HG02623 (cell line): ENCODE measurements around the gene LRIF1.
"Not testable (repeated sequence)": the region's sequence is repeated elsewhere in the genome, so short reads cannot be mapped to it uniquely, and the experiment has no call there.

Source experiments
- ATAC-seq: cut with Tn5 transposase; IDR thresholded peaks from one replicate; pipeline ENCODE4 v1.9.1; 2021; ENCODE audit warnings: moderate library complexity; ENCODE audit not compliant: unreplicated experiment

Gene LRIF1

DNA sequence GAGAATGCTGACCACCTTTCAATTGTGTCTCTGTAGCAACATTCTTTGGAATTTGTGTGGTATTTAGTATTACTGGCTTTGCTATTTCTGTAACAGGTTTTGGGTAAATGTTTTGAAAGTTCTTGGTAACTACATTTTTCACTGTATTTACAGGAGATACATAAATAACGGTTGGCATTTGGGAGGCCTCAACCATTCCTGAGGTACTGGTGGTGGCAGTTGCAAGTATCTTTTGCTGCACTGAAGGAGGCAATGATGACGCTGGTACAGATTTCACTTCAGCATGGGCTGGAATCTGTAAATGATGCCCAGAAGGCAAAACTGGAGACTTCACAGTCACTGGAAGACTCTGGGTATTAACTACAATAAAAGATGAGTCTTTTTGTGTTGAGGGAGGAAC is 11.7 kb downstream of the LRIF1 start:
- ATAC-seq, result no peak

DNA sequence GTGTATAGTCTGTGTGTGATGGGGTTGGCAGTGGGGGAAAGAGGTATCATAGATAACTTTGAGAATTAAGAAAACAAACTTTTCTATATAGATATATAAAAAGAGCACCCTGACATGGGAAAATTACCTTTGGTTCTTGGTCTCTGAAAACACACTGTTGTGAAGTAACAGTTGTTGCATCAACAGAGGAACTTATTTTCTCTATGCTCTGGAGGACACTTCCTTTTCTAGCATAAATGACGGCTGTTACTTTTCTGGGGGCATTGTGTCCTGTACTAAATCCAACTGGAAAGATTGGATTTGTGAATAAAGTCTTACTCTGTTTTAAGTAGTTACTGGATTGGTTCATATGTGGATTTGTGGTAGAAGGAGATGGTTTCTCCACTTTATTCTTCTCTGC is 12.6 kb downstream of the LRIF1 start:
- no peak for ATAC-seq

DNA sequence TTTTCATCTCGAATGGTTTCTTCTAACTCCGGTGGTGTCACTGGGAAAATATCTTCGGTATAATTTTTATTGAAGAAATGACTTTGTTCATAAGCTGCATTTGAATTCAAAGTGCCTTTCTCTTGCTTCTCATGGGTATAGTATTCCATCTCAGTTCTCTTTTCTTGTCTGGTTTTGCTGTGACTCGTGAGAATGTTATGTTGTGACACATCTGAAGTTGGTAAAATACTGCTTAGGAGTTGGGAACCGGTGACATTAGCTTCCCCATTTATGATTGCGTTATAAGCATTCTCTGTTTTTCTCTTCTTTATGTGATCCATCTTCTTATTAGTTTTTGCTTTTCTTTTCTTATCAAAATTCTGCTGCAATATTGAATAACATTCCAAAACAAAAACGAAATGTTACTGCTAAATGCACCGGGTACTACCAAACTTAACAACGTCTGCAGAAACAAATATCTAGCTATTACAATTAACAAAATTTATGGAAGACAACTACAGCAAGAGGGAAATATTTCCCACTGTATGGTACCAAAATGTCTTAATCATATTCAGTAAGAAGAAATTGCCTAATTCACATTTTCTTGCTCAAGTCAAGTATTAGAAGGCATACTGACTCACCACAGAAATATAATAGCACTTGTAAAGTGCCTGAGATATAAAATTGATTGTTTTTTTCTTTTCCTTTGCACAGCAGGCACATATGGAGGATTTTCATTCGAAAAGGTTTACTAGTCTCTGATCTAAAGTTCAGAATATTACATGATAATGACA is 15.5 kb downstream of the LRIF1 start:
- ATAC-seq, result no peak

- no peak for ATAC-seq
Measured at GRCh38 chr1:110945626-110946025, 18.1 kb downstream of the LRIF1 start.

DNA sequence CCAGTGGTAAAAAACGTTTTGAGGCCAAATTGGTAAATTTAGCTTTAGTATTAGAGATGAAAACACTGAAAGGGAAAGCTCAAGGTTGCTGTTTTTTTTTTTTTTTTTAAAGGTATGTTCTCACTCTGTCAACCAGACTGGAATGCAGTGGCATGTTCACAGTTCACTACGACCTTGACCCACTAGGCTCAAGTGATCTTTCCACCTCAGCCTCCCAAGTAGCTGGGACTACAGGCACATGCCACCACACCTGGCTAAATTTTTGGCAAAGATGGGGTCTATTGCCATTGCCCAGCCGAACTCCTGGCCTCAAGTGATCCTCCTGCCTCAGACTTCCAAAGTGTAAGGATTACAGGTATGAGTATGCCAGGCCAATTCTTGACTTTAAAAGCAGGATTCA is 18.9 kb downstream of the LRIF1 start:
- no peak for ATAC-seq

- ATAC-seq, result no peak
Measured at GRCh38 chr1:110936567-110936966, 27.2 kb downstream of the LRIF1 start.

DNA sequence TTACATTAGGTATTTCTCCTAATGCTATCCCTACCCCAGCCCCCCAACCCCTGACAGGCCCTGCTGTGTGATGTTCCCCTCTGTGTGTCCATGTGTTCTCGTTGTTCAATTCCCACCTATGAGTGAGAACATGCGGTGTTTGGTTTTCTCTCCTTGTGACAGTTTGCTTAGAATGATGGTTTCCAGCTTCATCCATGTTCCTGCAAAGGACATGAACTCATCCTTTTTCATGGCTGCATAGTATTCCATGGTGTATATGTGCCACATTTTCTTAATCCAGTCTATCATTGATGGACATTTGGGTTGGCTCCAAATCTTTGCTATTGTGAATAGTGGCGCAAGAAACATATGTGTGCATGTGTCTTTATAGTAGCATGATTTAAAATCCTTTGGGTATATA is 32.6 kb downstream of the LRIF1 start:
- ATAC-seq, result not testable (repeated sequence)

GRCh38 chr1:110928904-110929303 is 34.8 kb downstream of the LRIF1 start:
- no peak for ATAC-seq

DNA sequence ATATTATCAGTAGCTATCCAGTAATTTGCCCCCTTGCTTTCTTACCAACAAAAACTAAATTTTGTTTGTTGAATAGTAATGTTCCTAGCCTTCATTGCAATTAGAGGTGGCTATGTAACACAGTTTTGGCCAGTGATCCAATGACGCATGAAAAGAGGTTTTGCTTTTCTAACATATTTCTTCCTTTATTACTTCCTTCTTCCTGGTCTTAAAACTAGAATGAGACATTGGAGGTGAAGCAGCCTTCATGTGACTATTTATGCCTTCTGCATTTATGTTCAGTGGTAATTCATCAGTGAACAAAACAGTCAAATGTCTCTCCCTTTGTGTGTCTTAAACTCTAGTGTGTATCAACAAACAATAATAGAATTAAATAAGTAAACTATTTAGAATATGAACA is 35.5 kb downstream of the LRIF1 start:
- ATAC-seq, result no peak

- no peak for ATAC-seq
Measured at GRCh38 chr1:110927484-110928075, 36.1 kb downstream of the LRIF1 start.

- ATAC-seq, result no peak
Measured at GRCh38 chr1:110921953-110922352, 41.8 kb downstream of the LRIF1 start.

GRCh38 chr1:110918016-110918415 is 45.7 kb downstream of the LRIF1 start:
- no peak for ATAC-seq

DNA sequence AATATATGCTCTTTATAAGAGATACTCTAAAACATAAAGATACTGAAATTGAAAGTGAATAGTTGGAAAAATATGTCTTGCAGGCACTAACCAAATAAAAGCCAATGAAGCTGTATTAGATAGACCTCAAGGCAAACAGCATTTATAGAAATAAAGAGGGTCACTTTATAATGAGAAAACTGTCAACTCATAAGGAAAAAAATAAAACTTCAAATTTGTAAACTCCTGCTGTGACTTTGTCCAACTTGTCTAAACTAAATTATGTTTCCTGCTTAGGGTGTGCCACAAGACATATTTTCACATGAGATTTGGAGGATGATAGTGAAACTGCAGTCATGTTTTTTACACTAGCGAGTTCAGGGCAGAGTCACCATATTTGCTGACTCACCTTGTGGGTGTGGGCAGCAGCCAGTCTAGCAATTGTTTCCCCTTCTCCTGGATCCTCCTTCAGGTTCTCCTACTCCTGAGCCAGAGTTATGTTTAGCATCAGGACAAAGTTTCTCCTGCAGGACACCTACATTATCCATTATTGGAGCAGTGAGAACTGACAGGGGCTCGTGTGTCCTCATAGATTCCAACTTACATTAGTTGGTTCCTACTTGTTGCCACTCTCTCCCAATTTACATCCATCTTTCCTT is 46.9 kb downstream of the LRIF1 start:
- ATAC-seq, result no peak

GRCh38 chr1:110916274-110916668 is 47.5 kb downstream of the LRIF1 start:
- no peak for ATAC-seq

GRCh38 chr1:110915804-110916203 is 47.9 kb downstream of the LRIF1 start:
- no peak for ATAC-seq

DNA sequence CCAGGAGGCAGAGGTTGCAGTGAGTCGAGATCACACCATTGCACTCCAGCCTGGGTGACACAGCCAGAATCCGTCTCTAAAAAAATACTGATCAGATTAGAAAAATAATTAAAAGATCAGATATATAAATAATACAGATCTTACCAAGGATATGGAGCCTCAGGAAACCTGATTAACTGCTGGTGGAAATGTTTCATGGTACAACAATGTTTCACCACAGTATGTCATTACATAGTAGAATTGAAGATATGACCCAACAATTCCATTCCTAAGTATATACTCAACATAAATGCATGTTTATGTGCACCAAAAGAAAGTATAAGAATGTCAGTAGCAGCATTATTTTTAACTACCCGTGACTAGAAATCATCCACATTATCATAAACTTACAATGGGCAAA is 49.0 kb downstream of the LRIF1 start:
- no peak for ATAC-seq

GRCh38 chr1:110912784-110913183 is 50.9 kb downstream of the LRIF1 start:
- no peak for ATAC-seq

DNA sequence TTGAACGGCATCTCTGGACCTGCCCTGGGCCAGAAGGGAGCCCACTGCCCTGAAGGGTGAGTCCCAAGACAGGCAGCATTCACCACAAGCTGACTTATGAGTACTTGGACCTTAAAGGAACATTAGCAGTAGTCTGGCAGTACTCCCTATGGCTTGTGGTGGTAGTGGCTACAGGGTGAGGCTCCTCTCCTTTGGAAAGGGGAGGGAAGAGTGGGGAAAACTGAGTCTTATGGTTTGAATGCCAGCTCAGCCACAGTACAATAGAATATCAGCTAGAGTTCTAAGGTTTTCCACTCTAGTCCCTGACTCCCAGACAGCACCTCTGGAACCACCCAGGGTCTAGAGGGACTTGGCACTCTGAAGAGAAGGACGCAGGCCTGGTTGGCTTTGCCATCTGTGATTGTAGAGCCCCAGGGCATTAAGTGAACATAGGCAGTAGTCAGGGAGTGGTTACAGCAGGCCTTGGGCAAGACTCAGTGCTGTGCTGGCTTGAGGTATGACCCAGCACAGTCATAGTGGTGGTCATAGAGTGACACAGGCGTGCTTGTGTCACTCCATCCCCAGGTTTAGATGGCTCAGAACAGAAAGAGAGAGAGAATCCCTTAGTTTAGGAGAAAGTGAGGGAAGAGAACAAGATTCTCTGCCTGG is 59.7 kb downstream of the LRIF1 start:
- no peak for ATAC-seq

DNA sequence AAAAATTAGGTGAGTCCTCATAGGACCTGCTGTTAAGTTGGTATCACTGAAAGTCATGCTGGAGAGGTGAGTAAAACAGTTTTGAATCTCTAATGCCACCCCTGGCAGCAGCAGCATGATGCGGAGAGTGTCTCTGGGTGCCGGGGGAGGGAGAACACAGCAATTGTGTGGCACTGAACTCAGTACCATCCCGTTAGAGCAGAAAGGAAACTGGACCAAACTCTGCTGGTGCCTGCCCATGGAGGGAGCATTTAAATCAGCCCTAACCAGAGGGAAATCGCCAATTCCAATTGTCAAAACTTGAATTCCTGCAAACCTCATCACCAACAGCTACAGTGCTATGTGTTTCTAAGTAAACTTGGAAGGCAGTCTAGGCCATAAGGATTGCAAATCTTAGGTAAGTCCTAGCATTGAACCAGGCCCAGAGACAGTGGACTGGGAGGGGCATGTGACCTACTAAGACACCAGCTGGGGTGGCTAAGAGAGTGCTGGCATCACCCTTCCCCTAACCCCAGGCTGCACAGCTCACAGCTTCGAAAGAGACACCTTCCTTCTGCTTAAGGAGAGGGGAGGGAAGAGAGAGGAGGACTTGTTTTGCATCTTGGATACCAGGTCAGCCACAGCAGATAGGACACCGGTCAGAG is 60.8 kb downstream of the LRIF1 start:
- ATAC-seq, result no peak

GRCh38 chr1:110899458-110899843 is 64.3 kb downstream of the LRIF1 start:
- ATAC-seq, result no peak

DNA sequence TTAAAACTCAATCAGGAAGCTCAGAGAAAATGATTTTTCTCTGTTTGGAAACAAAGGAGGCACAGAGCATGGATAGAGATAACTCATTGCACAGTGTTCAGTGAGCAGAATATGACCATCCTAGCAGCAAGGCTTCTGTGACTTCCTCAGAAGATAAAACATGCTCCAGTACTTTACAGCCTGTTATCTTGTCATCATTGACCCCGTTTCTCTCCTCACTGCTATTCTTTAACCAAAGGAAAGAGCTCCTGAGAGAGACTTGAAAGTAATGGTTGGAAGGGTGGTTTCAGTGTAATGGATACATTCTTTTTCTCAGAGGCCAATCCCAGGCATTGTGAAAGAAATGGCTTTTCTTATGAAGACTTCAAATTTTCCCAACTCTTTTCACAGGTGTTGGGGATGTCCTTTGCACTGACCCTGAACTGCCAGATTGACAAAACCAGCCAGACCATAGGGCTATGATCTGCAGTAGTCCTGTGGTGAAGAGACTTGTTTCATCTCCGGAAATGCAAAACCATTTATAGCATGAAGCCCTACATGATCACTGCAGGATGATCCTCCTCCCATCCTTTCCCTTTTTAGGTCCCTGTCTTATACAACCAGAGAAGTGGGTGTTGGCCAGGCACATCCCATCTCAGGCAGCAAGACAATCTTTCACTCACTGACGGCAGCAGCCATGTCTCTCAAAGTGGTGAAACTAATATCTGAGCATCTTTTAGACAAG is 64.8 kb downstream of the LRIF1 start:
- ATAC-seq, result no peak
